Left ventricle myocardium inferior (tissue), 1 donor: ENCODE data around the gene MUC4. TPM values are rescaled to one million over a fixed set of nuclear protein-coding genes. Genes with fewer than 3 reads are reported as not detected.

Experiments
- DNase-seq: peaks from one replicate; pipeline ENCODE4 v3.0.0-alpha.2; 2020
- H3K27ac ChIP-seq: fragments of 200-600 bp; replicated peaks from 2 replicates; pipeline ENCODE4 v1.8.0; 2021
- H3K27me3 ChIP-seq: fragments of 200-600 bp; 2 replicates; pipeline ENCODE4 v1.8.0; 2021; ENCODE audit warnings: low read depth
- H3K36me3 ChIP-seq: fragments of 200-600 bp; 2 replicates; pipeline ENCODE4 v1.8.0; 2021
- H3K4me1 ChIP-seq: fragments of 200-600 bp; 2 replicates; pipeline ENCODE4 v1.8.0; 2021
- H3K4me3 ChIP-seq: fragments of 200-600 bp; 2 replicates; pipeline ENCODE4 v1.8.0; 2021; ENCODE audit warnings: mild to moderate bottlenecking, moderate library complexity
- H3K9me3 ChIP-seq: fragments of 200-600 bp; replicated peaks from 2 replicates; pipeline ENCODE4 v1.8.0; 2021
- intact Hi-C: fragments of 100-400 bp; cut with micrococcal nuclease; formaldehyde crosslinking; loops from one replicate; pipeline ENCODE4 v1.11.0; 2022
- total RNA-seq: library from RNA; stranded (reverse); fragmentation: NEBNext Ultra II Directional; extraction: Animal tissue kit (Norgen Biotek cat#: 25700); gene quantifications from one replicate; pipeline ENCODE4 v1.2.1, GENCODE V29; 2021
- TF ChIP-seq, protein P1 (sequence below): fragments of 200-600 bp; IDR thresholded peaks from 2 replicates; pipeline ENCODE4 v1.8.0; 2021; ENCODE audit warnings: antibody characterized with exemption, mild to moderate bottlenecking, borderline replicate concordance
- donor health status: DM: no; HTN: yes; CAD: no; lungs with severe emphysema.

Gene MUC4
- total RNA-seq, 1 donor from 2014 or later: 0.11 TPM

GRCh38 chr3:195810455-195810845 is 1.3 kb downstream of the MUC4 start:
- DNase-seq: no peak
- no peak overlapping the region for H3K27ac ChIP-seq
- intact Hi-C loops: no loop called here
- no peaks in the 10 kb centered on the region for H3K36me3 ChIP-seq
- TF ChIP-seq, protein P1, sequence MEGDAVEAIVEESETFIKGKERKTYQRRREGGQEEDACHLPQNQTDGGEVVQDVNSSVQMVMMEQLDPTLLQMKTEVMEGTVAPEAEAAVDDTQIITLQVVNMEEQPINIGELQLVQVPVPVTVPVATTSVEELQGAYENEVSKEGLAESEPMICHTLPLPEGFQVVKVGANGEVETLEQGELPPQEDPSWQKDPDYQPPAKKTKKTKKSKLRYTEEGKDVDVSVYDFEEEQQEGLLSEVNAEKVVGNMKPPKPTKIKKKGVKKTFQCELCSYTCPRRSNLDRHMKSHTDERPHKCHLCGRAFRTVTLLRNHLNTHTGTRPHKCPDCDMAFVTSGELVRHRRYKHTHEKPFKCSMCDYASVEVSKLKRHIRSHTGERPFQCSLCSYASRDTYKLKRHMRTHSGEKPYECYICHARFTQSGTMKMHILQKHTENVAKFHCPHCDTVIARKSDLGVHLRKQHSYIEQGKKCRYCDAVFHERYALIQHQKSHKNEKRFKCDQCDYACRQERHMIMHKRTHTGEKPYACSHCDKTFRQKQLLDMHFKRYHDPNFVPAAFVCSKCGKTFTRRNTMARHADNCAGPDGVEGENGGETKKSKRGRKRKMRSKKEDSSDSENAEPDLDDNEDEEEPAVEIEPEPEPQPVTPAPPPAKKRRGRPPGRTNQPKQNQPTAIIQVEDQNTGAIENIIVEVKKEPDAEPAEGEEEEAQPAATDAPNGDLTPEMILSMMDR: no peak
- H3K9me3 ChIP-seq: no peaks in the 10 kb centered on the region
- H3K4me3 ChIP-seq: no peak overlapping the region
- no peaks in the 10 kb centered on the region for H3K4me1 ChIP-seq
- H3K27me3 ChIP-seq: peaks cover 51% of the 10 kb centered on the region

- TF ChIP-seq, protein P1: no peak
- Histone ChIP-seq H3K27me3 (peaks cover 51% of the 10 kb centered on the region), H3K4me1 (no peaks in the 10 kb centered on the region), H3K9me3 (no peaks in the 10 kb centered on the region), H3K4me3 (no peak overlapping the region), H3K36me3 (no peaks in the 10 kb centered on the region), H3K27ac (no peak overlapping the region)
- DNase-seq: no peak
- intact Hi-C loops: no loop called here
These were observed 1.8 kb downstream of the MUC4 start for GRCh38 chr3:195809796-195810454.

DNA sequence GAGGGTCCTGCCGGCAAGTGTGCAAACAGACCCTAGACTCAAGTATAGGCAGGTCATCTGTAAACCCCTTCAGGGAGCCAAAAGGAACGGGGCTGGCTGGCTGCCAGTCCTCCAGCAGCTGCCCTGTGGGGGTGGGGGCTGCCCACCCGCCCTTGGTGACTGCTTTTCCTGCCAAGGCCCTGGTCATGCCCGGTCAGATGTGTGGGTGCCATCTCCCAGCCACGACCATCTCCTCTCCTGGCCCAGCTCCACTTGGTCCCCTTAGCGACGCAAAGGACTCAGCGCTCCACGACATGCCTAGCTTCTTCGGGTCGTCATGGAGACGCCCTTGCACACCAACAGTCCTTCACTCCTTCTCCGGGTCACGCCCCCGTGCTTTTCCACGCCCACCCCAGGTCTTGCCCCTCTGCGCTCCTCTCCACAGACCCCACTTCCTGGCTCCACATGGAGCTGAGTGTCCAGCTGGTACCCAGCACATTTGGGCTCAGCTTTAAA is 2.4 kb downstream of the MUC4 start:
- no peak for DNase-seq
- intact Hi-C loops: no loop called here
- H3K27me3 ChIP-seq: peaks cover 52% of the 10 kb centered on the region
- H3K4me1 ChIP-seq: peaks cover 3% of the 10 kb centered on the region
- no peaks in the 10 kb centered on the region for H3K36me3 ChIP-seq
- H3K9me3 ChIP-seq: no peaks in the 10 kb centered on the region
- H3K27ac ChIP-seq: no peak overlapping the region
- TF ChIP-seq, protein P1: no peak
- H3K4me3 ChIP-seq: no peak overlapping the region

GRCh38 chr3:195808741-195809290 is 2.9 kb downstream of the MUC4 start:
- TF ChIP-seq, protein P1: no peak
- Histone ChIP-seq H3K9me3 (no peaks in the 10 kb centered on the region), H3K27me3 (peaks cover 52% of the 10 kb centered on the region), H3K4me3 (no peak overlapping the region), H3K27ac (no peak overlapping the region), H3K4me1 (peaks cover 5% of the 10 kb centered on the region), H3K36me3 (no peaks in the 10 kb centered on the region)
- intact Hi-C loops: no loop called here
- DNase-seq: no peak

DNA sequence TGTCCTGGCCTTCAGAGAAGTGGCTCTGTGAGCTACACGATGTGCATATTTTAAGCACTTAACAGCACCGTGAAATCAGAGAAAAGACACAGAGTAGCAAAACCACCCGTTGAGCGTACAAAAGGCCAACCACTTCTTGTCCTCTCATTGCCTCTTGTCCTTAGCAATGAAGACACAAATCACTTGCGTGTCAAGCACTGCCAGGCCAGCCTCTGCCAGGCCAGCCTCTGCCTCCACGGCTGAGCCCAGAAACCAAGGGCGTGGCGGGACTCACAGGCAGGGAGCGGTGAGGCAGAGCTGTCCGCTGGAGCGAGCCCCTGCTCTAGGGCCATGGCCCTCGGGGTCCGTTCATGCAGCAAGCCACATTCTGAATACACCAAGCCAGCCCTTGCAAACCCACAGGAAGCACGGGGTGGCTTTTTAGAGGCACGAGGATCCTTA is 4.0 kb downstream of the MUC4 start:
- Histone ChIP-seq H3K9me3 (no peaks in the 10 kb centered on the region), H3K4me1 (peaks cover 7% of the 10 kb centered on the region), H3K36me3 (no peaks in the 10 kb centered on the region), H3K4me3 (no peak overlapping the region), H3K27ac (no peak overlapping the region), H3K27me3 (peaks cover 48% of the 10 kb centered on the region)
- DNase-seq: no peak
- intact Hi-C loops: no loop called here
- TF ChIP-seq, protein P1: no peak
